H1 (cell line): ENCODE results near the gene PGAP3. TPM values are rescaled to one million over a fixed set of nuclear protein-coding genes. Genes with fewer than 3 reads are reported as not detected.

Experiments
- CTCF ChIA-PET: fragments of 300-600 bp; sonication (Branson Sonifier 250); formaldehyde crosslinking; loops from one replicate; lab custom pipeline; 2021; ENCODE audit not compliant: partially characterized antibody; lab: Charles Lee
- POLR2A ChIA-PET: fragments of 300-600 bp; sonication (Branson Sonifier 250); formaldehyde crosslinking; loops from one replicate; lab custom pipeline; 2021; ENCODE audit warnings: inconsistent platforms; ENCODE audit not compliant: partially characterized antibody; lab: Charles Lee
- DNase-seq, 2 experiments: peaks; one replicate each; pipeline versions ENCODE4 v3.0.0 to v3.0.0-alpha.2; 2010 to 2022; ENCODE audit warnings: low spot score in 2 of 2, low read depth in 1 of 2, mixed read lengths in 1 of 2
- FAIRE-seq: peaks from 2 replicates; lab custom pipeline; 2011; peaks lifted over from hg19 to GRCh38; lab: Jason Lieb, UNC
- H2AFZ ChIP-seq: 2 replicates; pipeline ENCODE4 v1.8.1; 2012; ENCODE audit warnings: low read length, inconsistent platforms
- H2AK5ac ChIP-seq: 2 replicates; pipeline ENCODE4 v1.6.1; 2013; ENCODE audit warnings: low read depth, low read length
- H2BK120ac ChIP-seq: replicated peaks from 2 replicates; pipeline ENCODE3; 2013; ENCODE audit warnings: low read depth, low read length, inconsistent platforms
- H2BK12ac ChIP-seq: 2 replicates; pipeline ENCODE4 v1.6.1; 2013; ENCODE audit warnings: low read depth, low read length
- H2BK15ac ChIP-seq: 2 replicates; pipeline ENCODE4 v1.6.1; 2013; ENCODE audit warnings: low read length
- H2BK20ac ChIP-seq: 2 replicates; pipeline ENCODE4 v1.6.1; 2013; ENCODE audit warnings: low read length
- H2BK5ac ChIP-seq: 2 replicates; pipeline ENCODE4 v1.6.1; 2013; ENCODE audit warnings: low read depth, low read length
- H3K14ac ChIP-seq: 2 replicates; pipeline ENCODE4 v1.6.1; 2013; ENCODE audit warnings: inconsistent platforms; ENCODE audit not compliant: insufficient read length
- H3K18ac ChIP-seq: 2 replicates; pipeline ENCODE4 v1.6.1; 2013; ENCODE audit warnings: low read length; ENCODE audit errors: extremely low read depth
- H3K23ac ChIP-seq: 2 replicates; pipeline ENCODE4 v1.6.1; 2013; ENCODE audit warnings: inconsistent platforms; ENCODE audit not compliant: insufficient read length
- H3K23me2 ChIP-seq: 2 replicates; pipeline ENCODE4 v1.6.1; 2013; ENCODE audit warnings: low read depth, low read length
- H3K27ac ChIP-seq: 2 replicates; pipeline ENCODE4 v1.6.1; 2011; ENCODE audit warnings: low read depth, low read length, inconsistent platforms
- H3K27me3 ChIP-seq, 4 experiments: replicated peaks in 1 of 4; 1 replicate in 1 of 4; 2 replicates in 3 of 4; pipeline versions ENCODE4 v1.6.1 to v1.8.1; 2011 to 2013; ENCODE audit warnings: low read length in 3 of 4, mild to moderate bottlenecking in 3 of 4, inconsistent platforms in 2 of 4, mixed read lengths in 2 of 4, moderate library complexity in 1 of 4; ENCODE audit not compliant: control insufficient read depth in 3 of 4, insufficient read depth in 3 of 4; ENCODE audit errors: extremely low read depth in 1 of 4
- H3K36me3 ChIP-seq, 4 experiments: 2 replicates each; pipeline versions ENCODE4 v1.6.1 to v1.8.1; 2011 to 2013; ENCODE audit warnings: mild to moderate bottlenecking in 4 of 4, low read length in 3 of 4, moderate library complexity in 2 of 4, control low read depth in 1 of 4, inconsistent platforms in 1 of 4; ENCODE audit not compliant: insufficient read depth in 4 of 4, control insufficient read depth in 2 of 4
- H3K4ac ChIP-seq: replicated peaks from 2 replicates; pipeline ENCODE3; 2013; ENCODE audit warnings: low read length, low read depth, mixed read lengths, inconsistent platforms; ENCODE audit not compliant: insufficient read length
- H3K4me1 ChIP-seq, 4 experiments: replicated peaks in 1 of 4; 1 replicate in 1 of 4; 2 replicates in 3 of 4; pipeline versions ENCODE4 v1.6.1 to v1.8.1; 2011 to 2013; ENCODE audit warnings: low read length in 3 of 4, inconsistent platforms in 2 of 4, mixed read lengths in 1 of 4; ENCODE audit not compliant: insufficient read depth in 4 of 4, control insufficient read depth in 3 of 4
- H3K4me2 ChIP-seq, 2 experiments: 2 replicates each; pipeline versions ENCODE4 v1.6.1 to v1.8.1; 2011 to 2013; ENCODE audit warnings: low read depth in 2 of 2, low read length in 2 of 2, control low read depth in 1 of 2, inconsistent platforms in 1 of 2, mild to moderate bottlenecking in 1 of 2; ENCODE audit not compliant: insufficient read depth in 1 of 2
- H3K4me3 ChIP-seq, 4 experiments: fragments of 200-600, 300-600 bp in 1 of 4; sonication (generic), shearing (Covaris generic), sonication (Bioruptor Twin) in 1 of 4; 2 replicates each; pipeline versions ENCODE4 v1.5.1 to v1.8.1; 2011 to 2016; ENCODE audit warnings: low read length in 4 of 4, low read depth in 3 of 4, control low read depth in 2 of 4, inconsistent platforms in 2 of 4, mild to moderate bottlenecking in 2 of 4, mixed read lengths in 1 of 4, moderate library complexity in 1 of 4; ENCODE audit not compliant: insufficient read depth in 2 of 4; ENCODE audit errors: extremely low read depth in 1 of 4
- H3K56ac ChIP-seq: replicated peaks from 2 replicates; pipeline ENCODE3; 2013; ENCODE audit warnings: low read depth, mild to moderate bottlenecking, mixed read lengths, low read length, inconsistent platforms; ENCODE audit not compliant: insufficient read length
- H3K79me1 ChIP-seq: 2 replicates; pipeline ENCODE4 v1.6.1; 2013; ENCODE audit warnings: low read depth, low read length, control low read depth
- H3K79me2 ChIP-seq, 2 experiments: 2 replicates each; pipeline versions ENCODE4 v1.6.1 to v1.8.1; 2012 to 2013; ENCODE audit warnings: low read length in 2 of 2, mild to moderate bottlenecking in 2 of 2, inconsistent platforms in 1 of 2; ENCODE audit not compliant: insufficient read depth in 2 of 2, control insufficient read depth in 1 of 2
- H3K9ac ChIP-seq, 4 experiments: replicated peaks in 1 of 4; 1 replicate in 1 of 4; 2 replicates in 3 of 4; pipeline versions ENCODE4 v1.6.1 to v1.8.1; 2011 to 2013; ENCODE audit warnings: low read depth in 3 of 4, low read length in 3 of 4, control low read depth in 2 of 4, mild to moderate bottlenecking in 2 of 4, moderate library complexity in 2 of 4, inconsistent platforms in 1 of 4; ENCODE audit errors: extremely low read depth in 1 of 4
- H3K9me3 ChIP-seq, 2 experiments: 2 replicates each; pipeline versions ENCODE4 v1.6.1 to v1.8.1; 2012 to 2013; ENCODE audit warnings: mild to moderate bottlenecking in 2 of 2, moderate library complexity in 2 of 2, control low read depth in 1 of 2, inconsistent platforms in 1 of 2, low read depth in 1 of 2, low read length in 1 of 2, mixed read lengths in 1 of 2; ENCODE audit not compliant: insufficient read depth in 2 of 2
- H4K20me1 ChIP-seq, 2 experiments: replicated peaks in 1 of 2; 2 replicates each; pipeline versions ENCODE3 to v1.8.1; 2011 to 2013; ENCODE audit warnings: inconsistent platforms in 2 of 2, low read length in 2 of 2, mild to moderate bottlenecking in 1 of 2; ENCODE audit not compliant: insufficient read depth in 2 of 2, control insufficient read depth in 1 of 2
- H4K5ac ChIP-seq: 2 replicates; pipeline ENCODE4 v1.6.1; 2013; ENCODE audit warnings: low read length, low read depth, mixed read lengths, inconsistent platforms; ENCODE audit not compliant: insufficient read length
- H4K8ac ChIP-seq: 2 replicates; pipeline ENCODE4 v1.8.0; 2013; ENCODE audit warnings: mild to moderate bottlenecking, moderate library complexity, low read length, inconsistent platforms; ENCODE audit not compliant: insufficient read depth; ENCODE audit errors: extremely low read depth
- H4K91ac ChIP-seq: replicated peaks from 2 replicates; pipeline ENCODE3; 2013; ENCODE audit warnings: low read length, mixed read lengths, inconsistent platforms; ENCODE audit not compliant: insufficient read length
- MAX ChIP-seq: IDR thresholded peaks from 2 replicates; pipeline ENCODE4 v1.6.1; 2012; ENCODE audit warnings: inconsistent platforms
- SIN3A ChIP-seq, 2 experiments: IDR thresholded peaks in 1 of 2; conservative IDR thresholded peaks in 1 of 2; 2 replicates each; pipeline ENCODE4 v1.6.1; 2011 to 2012; ENCODE audit warnings: low read length in 2 of 2, improper control_type of control experiment in 1 of 2, low read depth in 1 of 2, mild to moderate bottlenecking in 1 of 2
- TAF1 ChIP-seq: IDR thresholded peaks from 2 replicates; pipeline ENCODE4 v1.6.1; 2011; ENCODE audit warnings: mild to moderate bottlenecking, low read depth, low read length
- WGBS, 2 experiments: shearing (Covaris generic) in 1 of 2; methylation state at CpG; one replicate each; pipeline versions ENCODE4 v1.1.6 to v1.1.7; 2013 to 2015; ENCODE audit warnings: low lambda C conversion rate in 2 of 2, mixed read lengths in 2 of 2, inconsistent platforms in 1 of 2, low coverage in 1 of 2, missing lambda C conversion rate in 1 of 2; ENCODE audit not compliant: insufficient replicate concordance in 2 of 2, insufficient coverage in 1 of 2, insufficient read length in 1 of 2; ENCODE audit errors: extremely low coverage in 1 of 2, missing lambda C conversion rate in 1 of 2; 5-methylcytosine and 5-hydroxymethylcytosine counted together
- polyA plus RNA-seq, 7 experiments: library from polyadenylated mRNA; depleted of rRNA in 3 of 7; stranded (reverse) in 5 of 7; unstranded in 2 of 7; fragments of >200 nt in 5 of 7; fragments of 200-250 nt in 2 of 7; gene quantifications; 1 replicate in 5 of 7; 2 replicates in 1 of 7; 4 replicates in 1 of 7; pipeline versions ENCODE4 v1.2.1 to v1.2.3, GENCODE V29; 2011 to 2013; ENCODE audit warnings: missing spikeins in 2 of 7, mixed read lengths in 2 of 7
- total RNA-seq: library from RNA; stranded (reverse); fragmentation: NEBNext Ultra II Directional; extraction: Animal tissue kit (Norgen Biotek cat#: 25700); gene quantifications from 2 replicates; pipeline ENCODE4 v1.2.1, GENCODE V29; 2021

PGAP3 gene
- total and polyA plus RNA-seq, 2 of the 8 experiments (the other 6 are each of a cell fraction or from before 2014, with no cell fraction given), result 21.0 to 30.7 TPM

- H3K4ac ChIP-seq, result no peak overlapping the region
- no peak overlapping the region for H2AK5ac ChIP-seq
- H3K36me3 ChIP-seq, result no peaks in the 10 kb centered on the region
- no peak overlapping the region for H3K4me3 ChIP-seq
- no peak overlapping the region for H3K9ac ChIP-seq
- H3K9me3 ChIP-seq, result no peaks in the 10 kb centered on the region
- H4K8ac ChIP-seq, result no peak overlapping the region
- H3K4me1 ChIP-seq, result peaks cover 18 to 32% (median 22%) of the 10 kb centered on the region in 4 experiments
- FAIRE-seq (no peak), DNase-seq (no peak)
- no peak overlapping the region for H3K14ac ChIP-seq
- peak overlapping the region; percentile 66; the same call in 1 of the 2 replicates for H3K18ac ChIP-seq
- ChIA-PET POLR2A (interaction anchor here (0.6 to 38.1 kb wide), 6 partner anchors 12 to 60 kb away, joined by 3 to 708 read pairs (median 5); partner anchors contain the start of genes PGAP3, PNMT and TCAP), CTCF (interaction anchor here (0.6 to 52.4 kb wide), 9 partner anchors 11 to 1109 kb away, joined by 3 to 1885 read pairs (median 4); partner anchors contain the start of genes MIEN1, PPP1R1B and STARD3)
- no peaks in the 10 kb centered on the region for H4K20me1 ChIP-seq
- no peak overlapping the region for H4K5ac ChIP-seq
- H4K91ac ChIP-seq, result peak overlapping the region; percentile 45
- WGBS, 2 experiments, result 77% methylated on average over 5 of the region's 5 CpGs; no CpG with 5 or more reads in 1 of the 2 experiments
- peaks cover 2% of the 10 kb centered on the region; the same call in 1 of the 2 replicates for H3K79me1 ChIP-seq
- H3K56ac ChIP-seq, result no peak overlapping the region
- H3K23me2 ChIP-seq, result peaks cover 3% of the 10 kb centered on the region; the same call in 1 of the 2 replicates
- peaks cover 0 to 16% of the 10 kb centered on the region in 2 experiments; a peak in 2 of 4 replicates for H3K79me2 ChIP-seq
- no peak overlapping the region for H3K23ac ChIP-seq
- H3K27me3 ChIP-seq, result no peaks in the 10 kb centered on the region
- H2BK20ac ChIP-seq, result peak overlapping the region; percentile 1; the same call in 1 of the 2 replicates
- peak overlapping the region; percentile 95; the same call in 1 of the 2 replicates for H2BK5ac ChIP-seq
- H3K4me2 ChIP-seq, result peak overlapping the region in 1 of 2 experiments; percentile 7; a peak in 1 of 4 replicates
- no peak overlapping the region for H2BK15ac ChIP-seq
- no peak overlapping the region for H2AFZ ChIP-seq
- H2BK120ac ChIP-seq, result no peak overlapping the region
- H2BK12ac ChIP-seq, result 0 out of 2 replicates have a peak overlapping the region, but pooled peaks have one; percentile 86
- H3K27ac ChIP-seq, result no peak overlapping the region
- TF ChIP-seq SIN3A (conservative IDR thresholded peaks at IDR 0.05 in 1 of 2, IDR thresholded peaks at IDR 0.05 in 1 of 2; ENCODE audit: low read depth in 1 of 2, low read length in 2 of 2) (no peak), TAF1 (no peak), MAX (no peak)
Observed at GRCh38 chr17:39694593-39694992, 6.7 kb upstream of the PGAP3 start.
